NCI-H526 (cell line): Measurements from ENCODE around the gene EXOC8.

Experiments used
- DNase-seq, 2 experiments: peaks; one replicate each; lab custom pipeline; 2025; lab: John Stamatoyannopoulos, UW

Gene EXOC8, protein sequence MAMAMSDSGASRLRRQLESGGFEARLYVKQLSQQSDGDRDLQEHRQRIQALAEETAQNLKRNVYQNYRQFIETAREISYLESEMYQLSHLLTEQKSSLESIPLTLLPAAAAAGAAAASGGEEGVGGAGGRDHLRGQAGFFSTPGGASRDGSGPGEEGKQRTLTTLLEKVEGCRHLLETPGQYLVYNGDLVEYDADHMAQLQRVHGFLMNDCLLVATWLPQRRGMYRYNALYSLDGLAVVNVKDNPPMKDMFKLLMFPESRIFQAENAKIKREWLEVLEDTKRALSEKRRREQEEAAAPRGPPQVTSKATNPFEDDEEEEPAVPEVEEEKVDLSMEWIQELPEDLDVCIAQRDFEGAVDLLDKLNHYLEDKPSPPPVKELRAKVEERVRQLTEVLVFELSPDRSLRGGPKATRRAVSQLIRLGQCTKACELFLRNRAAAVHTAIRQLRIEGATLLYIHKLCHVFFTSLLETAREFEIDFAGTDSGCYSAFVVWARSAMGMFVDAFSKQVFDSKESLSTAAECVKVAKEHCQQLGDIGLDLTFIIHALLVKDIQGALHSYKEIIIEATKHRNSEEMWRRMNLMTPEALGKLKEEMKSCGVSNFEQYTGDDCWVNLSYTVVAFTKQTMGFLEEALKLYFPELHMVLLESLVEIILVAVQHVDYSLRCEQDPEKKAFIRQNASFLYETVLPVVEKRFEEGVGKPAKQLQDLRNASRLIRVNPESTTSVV

DNA sequence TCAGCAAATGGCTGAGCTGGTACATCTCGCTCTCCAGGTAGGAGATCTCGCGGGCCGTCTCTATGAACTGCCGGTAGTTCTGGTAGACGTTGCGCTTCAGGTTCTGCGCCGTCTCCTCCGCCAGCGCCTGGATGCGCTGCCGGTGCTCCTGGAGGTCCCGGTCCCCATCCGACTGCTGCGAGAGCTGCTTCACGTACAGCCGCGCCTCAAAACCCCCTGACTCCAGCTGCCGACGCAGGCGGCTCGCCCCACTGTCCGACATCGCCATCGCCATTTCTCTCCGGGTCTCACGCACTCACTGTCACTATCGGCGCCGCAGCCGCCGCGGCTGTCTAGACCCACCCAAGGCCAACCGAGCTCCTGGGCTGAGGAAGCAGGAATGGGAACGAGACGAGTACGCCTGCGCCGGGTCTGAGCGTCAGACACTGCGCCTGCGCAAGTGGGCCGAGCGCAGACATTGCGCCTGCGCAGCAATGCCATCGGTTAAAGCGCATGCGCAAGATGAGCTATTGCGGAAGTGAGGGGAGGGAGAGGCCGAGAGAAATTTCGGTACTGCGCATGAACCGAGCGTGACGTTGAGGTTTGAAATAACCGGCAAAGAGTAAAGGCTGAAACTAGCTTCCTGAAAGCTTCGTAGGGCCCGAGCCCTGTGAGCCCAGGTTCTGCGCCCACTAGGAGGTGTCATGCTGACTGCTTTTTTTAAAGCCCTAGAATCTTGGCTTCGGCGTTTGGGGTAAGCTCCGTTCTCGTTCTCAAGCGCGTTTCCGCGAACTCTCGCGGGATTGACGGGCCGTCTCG lies at the start of gene EXOC8:
EXOC8 (minus strand) TSS at position 381 of the 798 bp plus-strand sequence; CDS start at position 274, 107 bp downstream.
- peak; percentile 91 to 93 for DNase-seq

DNA sequence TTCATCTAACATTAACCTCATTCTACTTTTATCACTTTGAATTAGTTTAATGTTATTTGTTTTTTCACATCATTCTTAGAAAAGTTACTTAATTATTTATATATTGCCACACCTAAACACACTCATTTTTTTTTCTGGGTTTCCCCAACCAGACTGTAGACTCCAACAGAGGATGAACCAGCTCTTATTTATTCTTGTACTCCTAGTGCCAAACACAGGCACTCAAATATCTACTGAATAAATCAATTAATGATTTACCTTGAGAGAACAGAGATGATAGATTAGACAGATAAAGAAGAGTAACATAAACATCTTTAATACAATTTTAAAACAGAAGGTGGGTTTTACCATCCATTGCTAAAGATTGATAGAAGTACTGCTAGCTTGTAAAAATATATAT lies 48.8 kb upstream of the EXOC8 start:
- no peak for DNase-seq

DNA sequence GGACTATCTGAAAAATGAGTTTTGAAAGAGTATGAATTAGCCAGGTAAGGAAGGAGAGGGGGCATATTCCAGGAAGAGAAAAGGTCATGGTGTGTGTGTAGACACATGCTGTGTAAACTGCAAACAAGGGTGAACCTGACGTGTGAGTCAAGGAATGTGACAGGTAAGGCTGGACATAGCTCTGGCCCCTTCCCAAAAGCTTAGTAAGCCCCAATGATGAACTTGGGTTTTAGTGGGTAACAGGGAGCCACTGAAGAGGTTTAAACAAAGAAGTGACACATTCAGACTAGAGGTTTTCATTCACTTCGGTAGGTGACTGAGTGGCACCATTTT lies 47.7 kb upstream of the EXOC8 start:
- no peak for DNase-seq

DNA sequence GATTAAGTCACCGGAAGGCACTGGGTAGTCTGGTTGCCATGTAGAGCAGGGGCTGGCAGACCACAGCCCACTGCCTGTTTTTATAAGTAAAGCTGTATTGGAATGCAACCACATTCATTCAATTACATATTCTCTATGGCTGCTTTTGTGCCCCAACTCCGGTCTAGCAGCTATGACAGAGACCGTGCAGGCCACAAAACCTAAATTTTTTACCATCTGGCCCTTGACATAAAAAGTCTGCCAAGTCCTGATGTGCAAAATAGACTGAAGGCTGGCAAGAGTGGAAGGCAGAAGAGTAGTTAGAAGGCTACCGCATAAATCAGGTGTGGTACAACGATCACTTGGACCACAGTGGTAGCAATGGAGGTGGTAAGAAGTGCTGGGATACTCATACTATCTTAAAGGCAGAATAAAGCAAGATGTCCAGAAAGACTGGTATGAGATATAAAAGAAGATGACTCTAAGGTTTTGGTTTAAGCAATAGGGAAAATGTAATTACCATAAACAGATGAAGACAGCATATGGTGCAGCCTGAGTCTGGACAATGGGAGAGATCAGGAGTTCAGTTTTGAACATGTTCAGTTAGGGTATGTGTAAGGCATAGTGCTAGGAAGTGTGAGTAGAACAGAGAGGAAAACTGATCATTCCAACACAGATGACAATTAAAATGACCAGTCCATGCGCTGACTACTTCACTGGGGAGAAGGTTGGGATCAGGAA lies 47.2 kb upstream of the EXOC8 start:
- no peak for DNase-seq

DNA sequence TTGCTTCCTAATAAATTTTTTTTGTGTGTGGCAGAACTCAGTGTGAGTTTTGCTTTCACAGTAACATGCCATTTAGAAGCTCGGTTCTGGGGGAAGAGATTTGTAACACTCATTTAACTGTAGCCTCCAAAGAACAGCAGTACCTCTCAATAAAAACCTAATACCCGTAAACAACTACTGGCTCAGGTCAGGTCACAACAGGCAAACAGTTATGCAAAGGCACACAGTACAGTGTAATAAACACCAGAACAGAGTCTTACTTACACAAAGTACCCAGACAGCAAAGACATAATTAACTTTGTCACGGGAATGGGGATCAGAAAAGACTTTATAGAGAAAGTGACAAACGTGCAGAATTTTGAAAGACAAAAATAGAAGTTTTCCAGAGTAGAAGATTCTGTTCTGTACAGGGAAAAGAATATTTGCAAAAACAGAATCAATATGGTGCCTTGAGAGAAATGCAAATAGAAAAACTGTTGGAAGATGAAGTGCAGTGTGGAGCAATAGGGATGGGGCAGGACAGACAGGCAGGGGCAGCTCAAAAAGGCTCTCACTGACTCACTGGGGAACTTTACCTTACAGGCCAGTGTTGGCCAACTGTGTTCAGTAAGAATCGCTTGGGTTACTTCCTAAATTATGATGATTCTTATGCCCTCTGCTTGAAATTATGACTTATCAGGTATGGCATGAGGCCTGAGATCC lies 45.7 kb upstream of the EXOC8 start:
- DNase-seq: peak in 1 of 2 experiments; percentile 10

DNA sequence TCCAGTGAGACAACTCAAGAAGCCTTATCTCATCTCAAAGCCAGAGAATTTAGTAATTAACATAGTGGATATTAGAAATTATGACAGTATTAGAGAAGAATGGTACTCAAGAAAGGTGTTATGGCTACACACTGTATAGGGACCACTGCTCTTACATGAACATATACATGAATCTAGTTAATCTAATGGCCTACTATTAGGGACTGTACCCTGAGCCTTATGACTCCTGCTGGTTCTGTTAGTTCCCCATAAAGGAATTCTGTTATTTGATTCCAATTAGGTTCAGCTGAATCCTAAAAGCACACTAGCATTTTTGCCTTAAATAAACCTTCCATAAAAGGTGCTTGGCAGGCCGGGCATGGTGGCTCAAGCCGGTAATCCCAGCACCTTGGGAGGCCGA lies 44.8 kb upstream of the EXOC8 start:
- DNase-seq: no peak

DNA sequence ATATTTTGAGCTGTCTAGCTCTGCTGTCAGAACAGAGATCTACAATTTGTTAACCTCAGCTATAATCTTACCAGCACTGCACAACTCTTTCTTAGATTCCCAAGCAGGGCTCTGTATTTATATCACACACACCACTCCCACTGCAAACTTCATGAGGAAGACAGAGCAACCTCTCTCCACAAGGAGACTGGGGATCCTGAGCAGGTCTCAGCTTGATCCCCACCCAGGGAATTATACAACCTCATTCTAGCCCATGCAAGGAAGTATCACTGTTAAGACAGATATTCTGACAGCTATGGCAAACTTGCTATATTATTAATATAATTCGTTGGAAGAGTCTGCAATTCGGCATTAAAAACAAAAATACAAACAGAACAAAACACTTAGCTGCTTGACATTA lies 44.1 kb upstream of the EXOC8 start:
- no peak for DNase-seq

DNA sequence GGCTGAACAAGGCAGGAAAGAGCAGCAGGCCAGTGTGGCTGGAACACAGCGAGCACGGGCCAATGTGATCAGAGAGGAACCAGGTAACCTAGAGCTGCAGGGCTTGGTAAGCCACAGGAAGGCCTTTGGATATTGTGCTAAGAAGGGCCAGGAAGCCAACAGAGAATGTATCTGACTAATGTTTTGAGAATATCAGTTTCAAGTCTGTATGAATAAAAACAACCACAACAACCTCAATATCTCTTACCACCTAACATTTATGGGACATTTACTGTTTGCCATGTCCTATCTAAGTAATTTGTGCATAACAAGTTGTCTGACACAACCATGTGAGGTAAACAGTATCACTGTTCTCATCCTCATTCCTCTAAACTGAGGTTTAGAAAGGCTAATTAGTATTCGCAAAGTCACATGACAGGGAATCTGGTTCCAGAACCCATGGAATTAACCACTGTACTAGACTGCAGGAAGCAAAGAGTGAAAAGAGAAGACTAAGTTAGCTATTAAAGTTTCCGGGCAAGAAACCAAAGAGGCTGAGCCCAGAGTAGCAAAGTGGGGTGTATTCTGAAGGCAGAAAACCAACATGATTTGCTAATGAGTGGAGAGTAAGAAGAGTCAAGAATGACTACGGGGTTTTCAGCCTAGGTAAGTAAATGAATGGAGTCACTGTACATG lies 39.4 kb upstream of the EXOC8 start:
- no peak for DNase-seq

DNA sequence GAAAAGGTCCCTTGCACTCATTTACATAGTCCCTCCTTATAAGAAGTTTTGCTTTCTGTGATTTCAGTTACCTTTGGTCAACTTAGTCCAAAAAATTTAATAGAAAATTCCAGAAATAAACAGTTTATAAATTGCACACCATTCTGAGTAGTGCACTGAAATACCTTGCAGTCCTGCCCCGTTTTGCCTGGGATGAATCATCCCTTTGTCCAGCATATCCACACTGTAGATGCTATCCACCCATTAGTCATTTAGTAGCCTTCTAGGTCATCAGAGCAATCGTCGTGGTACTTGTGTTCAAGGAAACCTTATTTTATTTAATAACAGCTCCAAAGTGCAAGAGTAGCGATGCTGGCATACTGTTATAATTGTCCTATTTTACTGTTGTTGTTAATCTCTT lies 38.4 kb upstream of the EXOC8 start:
- DNase-seq: no peak

DNA sequence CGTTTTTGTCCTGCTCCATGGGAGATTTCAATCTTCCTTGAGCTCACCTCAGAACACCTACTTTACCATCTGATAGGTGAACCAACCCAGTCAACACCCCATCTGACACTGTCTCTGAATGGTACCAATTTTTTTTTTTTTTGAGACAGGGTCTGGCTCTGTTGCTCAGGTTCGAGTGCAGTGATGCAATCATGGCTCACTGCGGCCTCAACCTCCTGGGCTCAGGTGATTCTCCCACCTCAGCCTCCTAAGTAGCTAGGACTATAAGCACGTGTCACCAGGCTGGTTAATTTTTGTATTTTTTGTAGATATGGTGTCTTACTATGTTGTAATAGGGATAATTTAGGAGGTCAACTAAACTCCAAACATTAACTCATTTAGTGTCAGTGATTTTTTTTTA lies 36.7 kb upstream of the EXOC8 start:
- no peak for DNase-seq

DNA sequence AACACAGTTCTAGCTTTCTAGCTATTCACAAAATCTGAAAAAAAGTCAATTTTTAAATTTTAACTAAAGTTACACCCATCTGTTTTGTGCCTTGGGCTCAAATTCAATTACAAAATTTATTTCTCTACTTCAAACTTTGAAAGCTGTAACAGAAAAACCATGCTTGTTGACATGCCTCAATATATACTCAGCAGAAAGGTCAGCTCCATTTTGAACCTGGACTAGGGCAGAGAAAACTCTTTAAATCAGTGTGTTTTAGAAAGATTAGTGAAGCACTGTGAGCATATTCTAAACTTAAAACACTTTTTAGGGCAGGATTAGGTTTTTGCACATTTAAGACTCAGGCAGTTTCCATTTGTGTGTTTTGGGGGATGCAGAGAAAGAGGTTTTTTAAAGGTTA lies 34.8 kb upstream of the EXOC8 start:
- no peak for DNase-seq

DNA sequence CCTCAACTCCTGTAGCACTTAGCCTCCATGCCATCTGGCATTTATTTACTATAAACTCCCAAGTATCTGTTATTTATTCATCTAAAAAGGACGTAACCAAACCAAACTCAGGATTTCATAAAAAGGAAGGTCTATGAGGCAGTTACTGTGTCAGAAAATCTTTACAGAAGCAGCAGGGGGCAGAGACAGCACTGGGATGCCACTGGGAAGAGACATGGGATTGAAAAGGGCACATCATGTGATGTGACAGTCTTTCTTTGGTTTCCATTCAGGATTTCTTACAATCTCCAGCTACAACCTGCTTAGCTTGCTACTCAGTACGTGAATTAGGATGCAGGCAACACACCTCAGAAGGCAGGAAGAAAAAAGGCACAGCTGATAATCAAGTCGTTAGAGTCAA lies 31.6 kb upstream of the EXOC8 start:
- no peak for DNase-seq

DNA sequence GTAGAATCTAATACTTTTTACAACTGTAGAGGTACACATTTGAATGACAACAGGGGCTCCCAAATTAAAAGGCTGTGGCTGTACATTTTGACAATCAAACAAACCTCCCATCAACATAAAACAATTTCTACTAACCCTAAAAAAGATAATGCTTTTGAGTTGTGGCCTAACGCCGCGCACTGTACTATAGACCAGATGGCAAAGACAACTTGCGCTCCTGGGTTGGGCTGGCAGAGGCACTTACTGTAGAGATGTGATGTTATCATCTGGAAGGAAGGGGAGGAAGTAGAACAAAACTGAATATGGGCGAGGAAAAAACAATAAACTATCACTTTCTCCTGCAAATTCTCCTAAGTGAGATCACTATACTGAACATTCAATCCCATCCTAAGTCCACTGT lies 26.5 kb upstream of the EXOC8 start:
- DNase-seq: no peak

DNA sequence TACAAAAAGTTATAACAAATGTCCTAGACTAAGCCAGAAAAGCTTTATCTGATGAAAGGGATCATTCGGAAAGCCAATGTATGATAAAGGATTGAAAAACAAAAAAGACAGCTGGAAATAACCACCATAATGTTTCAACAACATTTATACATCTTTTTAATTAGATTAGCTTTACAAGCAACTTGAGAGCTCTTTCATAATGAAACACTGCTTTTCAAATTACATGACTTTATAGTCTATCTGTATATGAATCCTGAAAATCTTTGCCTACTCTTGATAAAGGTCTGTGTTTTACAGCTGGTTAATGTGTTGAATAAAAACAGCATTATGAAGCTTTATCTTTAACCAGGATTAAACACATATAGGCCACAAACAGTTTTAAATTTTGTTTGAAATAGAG lies 26.0 kb upstream of the EXOC8 start:
- DNase-seq: no peak

DNA sequence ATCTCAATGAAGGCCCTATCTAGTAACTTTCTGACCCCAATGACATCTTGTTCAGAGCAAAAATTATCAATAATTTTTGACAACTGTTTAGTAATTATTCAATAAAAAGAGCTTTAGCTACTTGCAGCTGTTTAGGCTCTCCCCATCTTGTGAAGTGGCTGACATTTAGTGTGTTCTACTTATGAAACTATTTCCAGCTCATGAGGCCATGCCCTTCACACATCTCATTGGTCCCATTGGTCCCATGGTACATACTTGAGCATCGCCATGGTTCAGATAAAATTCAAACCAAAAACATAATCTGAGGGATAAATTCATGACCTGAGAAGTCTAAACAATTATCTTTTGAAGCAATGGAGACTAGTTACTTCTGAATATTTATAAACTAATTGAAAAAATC lies 24.7 kb upstream of the EXOC8 start:
- no peak for DNase-seq

DNA sequence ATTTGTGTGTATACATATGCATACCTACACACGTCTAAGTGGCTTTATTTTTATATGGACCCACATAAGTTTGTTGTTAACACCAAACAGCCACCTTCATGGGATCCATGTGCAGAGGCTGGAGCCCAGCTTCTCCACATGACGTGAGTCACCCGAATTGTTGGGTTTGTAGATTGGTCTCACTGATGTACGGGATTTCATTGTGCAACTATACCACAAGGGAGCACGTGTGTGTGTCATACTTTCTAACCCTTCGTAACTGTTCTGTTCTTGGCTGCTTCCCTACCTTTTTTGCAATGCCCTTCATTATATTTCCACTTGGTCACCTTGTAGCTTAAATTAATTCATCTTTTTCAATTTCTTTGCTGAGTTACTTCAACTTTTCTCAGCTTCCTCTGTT lies 21.5 kb upstream of the EXOC8 start:
- no peak for DNase-seq

DNA sequence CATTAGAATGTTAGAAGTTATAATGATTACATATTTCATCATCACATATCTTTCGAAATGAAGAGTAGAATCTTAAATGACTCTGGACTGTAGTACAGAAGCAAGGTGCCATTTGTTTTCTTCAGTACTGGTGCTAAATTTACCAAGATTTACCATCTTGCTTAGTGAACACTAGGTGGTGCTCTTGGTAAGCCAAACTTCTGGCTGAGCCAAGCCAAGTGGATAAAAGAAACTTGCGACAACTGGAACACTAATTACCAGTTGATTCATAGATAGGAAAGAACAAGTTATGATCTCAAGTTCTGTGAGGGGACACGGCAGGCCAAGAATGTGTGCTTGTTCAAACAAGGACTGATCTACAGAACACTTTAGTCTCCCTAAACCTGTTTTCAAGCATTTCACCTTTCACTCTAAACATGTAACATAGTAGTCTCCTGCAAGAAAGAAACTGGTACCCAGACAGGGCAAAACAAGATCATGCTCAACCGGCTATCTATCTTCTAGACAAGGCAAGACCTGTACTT lies 20.2 kb upstream of the EXOC8 start:
- peak in 1 of 2 experiments; percentile 45 for DNase-seq

DNA sequence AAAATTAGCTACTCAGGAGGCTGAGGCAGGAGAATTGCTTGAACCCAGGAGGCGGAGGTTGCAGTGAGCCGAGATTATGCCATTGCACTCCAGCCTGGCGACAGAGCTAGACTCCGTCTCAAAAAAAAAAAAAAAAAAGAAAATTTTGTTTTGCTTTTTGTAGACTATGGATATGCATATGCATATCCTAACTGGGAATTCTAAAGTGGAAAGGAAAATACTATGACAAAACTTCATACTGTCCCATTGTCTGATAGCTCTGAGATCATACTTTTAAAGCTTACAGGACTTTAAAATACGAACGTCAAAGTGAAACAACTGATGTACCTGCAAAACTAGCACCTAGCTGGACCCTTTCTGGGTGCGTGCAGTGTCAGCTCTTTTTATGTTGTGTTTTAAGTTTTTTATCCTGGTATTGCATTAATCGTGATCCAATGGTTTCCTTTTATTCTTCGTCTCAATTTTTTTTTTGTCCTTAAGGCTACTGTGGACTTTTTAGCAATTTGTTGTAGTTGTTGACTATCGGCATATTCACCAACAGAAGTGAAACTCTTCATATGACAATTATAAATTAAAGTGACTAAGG lies 19.6 kb upstream of the EXOC8 start:
- DNase-seq: no peak

DNA sequence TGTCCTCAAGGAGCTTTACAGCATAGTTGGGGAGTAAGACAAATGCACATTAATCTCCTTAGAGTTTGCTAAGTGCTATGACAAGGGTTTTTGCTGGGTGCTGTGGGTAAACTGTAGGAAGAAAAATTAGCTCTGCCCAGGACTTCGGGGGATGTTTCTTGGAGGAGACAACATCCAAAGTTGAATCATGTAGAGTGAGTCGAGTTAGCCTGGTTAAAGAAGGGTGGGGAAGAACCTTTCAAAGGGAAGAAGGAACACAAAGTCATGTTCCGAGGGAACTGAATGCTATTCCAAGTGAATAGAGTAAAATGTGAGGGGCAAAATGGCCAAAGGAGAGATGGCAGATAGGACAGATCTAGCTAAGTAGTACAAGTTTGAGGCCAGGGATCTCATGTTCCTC lies 17.5 kb upstream of the EXOC8 start:
- DNase-seq: no peak

DNA sequence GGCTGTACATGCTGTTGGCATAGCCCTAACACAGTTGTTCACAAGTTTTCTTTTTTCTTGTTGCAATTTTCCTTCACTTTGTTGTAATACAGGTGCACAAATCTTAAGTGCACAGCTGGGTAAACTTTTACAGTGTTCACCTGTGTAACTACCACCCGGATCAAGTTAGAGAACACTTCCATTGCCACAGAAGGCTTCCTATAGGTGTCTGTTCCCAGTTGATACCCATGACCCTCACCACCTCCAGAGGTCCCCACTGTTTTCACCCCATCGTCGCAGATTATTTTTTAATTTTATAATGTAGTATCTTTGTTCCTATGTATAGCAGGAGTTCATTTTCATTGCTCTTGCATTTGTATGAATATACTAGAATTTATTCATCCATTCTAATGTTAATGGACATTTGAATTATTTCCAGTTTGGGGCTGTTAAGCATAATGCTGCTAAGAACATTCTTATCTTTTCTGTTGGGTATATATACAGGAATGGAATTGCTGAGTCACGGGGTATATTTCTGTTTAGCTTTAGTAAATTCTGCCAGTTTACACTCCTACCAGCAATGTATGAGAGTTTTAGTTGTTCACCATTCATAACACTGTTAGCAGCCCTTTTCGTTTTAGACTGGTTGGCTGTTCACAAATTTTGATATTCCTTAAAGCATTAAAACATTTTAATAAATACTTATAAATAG lies 16.8 kb upstream of the EXOC8 start:
- no peak for DNase-seq
